Osteocyte (in vitro differentiated cells): ENCODE data around the gene LILRB2. TPM values are rescaled to one million over a fixed set of nuclear protein-coding genes. Genes with fewer than 3 reads are reported as not detected.
"Not testable (repeated sequence)": the region's sequence is repeated elsewhere in the genome, so short reads cannot be mapped to it uniquely, and the experiment has no call there.

Experiments used
- DNase-seq: peaks from one replicate; pipeline ENCODE4 v3.0.0; 2021; ENCODE audit warnings: mixed read lengths; ENCODE audit not compliant: unreplicated experiment; ENCODE audit errors: extremely low spot score
- H3K27ac Mint-ChIP-seq: one replicate; pipeline ENCODE4 v1.8.0; 2021; ENCODE audit warnings: mild to moderate bottlenecking, mixed read lengths; ENCODE audit not compliant: unreplicated experiment
- H3K27me3 Mint-ChIP-seq: one replicate; pipeline ENCODE4 v1.8.0; 2021; ENCODE audit warnings: mixed read lengths; ENCODE audit not compliant: unreplicated experiment
- H3K36me3 Mint-ChIP-seq: one replicate; pipeline ENCODE4 v1.8.0; 2021; ENCODE audit warnings: mixed read lengths; ENCODE audit not compliant: unreplicated experiment
- H3K4me1 Mint-ChIP-seq: one replicate; pipeline ENCODE4 v1.8.0; 2021; ENCODE audit warnings: mixed read lengths; ENCODE audit not compliant: unreplicated experiment
- H3K4me3 Mint-ChIP-seq: one replicate; pipeline ENCODE4 v1.8.0; 2021; ENCODE audit warnings: mild to moderate bottlenecking, moderate library complexity, mixed read lengths; ENCODE audit not compliant: unreplicated experiment
- H3K9me3 Mint-ChIP-seq: one replicate; pipeline ENCODE4 v1.8.0; 2021; ENCODE audit warnings: mixed read lengths; ENCODE audit not compliant: unreplicated experiment
- total RNA-seq: library from RNA; stranded (reverse); gene quantifications from 2 replicates; pipeline ENCODE4 v1.2.1, GENCODE V29; 2021
- TF ChIP-seq, protein P1 (sequence below): fragments of 200-600 bp; sonication (generic); IDR thresholded peaks from 2 replicates; pipeline ENCODE4 v1.5.0; 2021; ENCODE audit warnings: antibody characterized with exemption, mild to moderate bottlenecking, moderate library complexity

The LILRB2 gene
- total RNA-seq, 1 donor from 2014 or later, result not detected

DNA sequence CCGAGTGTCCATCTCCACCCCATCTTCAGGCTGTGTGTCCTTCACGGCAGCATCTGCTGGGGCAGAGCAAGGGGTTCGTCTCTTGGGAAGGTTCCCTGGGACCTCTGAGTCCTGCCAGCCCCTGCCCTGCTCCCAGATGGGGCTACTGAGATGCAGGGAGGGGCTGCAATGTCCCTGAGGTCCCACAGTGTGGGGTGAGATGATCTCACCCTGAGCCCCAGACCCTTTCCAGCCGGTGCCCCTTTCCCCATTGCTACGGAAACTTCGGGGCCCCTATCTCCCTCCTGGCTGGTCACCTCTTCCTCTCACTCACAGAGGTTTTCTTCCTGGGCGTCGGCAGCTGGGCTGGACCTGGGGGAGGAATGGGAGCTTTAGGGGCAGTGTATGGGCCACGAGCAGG, 5.0 kb downstream of the LILRB2 start:
- H3K4me3 Mint-ChIP-seq, result no peak overlapping the region
- DNase-seq, result peak; percentile 76
- H3K27me3 Mint-ChIP-seq, result peaks cover 4% of the 10 kb centered on the region
- TF ChIP-seq, protein P1, sequence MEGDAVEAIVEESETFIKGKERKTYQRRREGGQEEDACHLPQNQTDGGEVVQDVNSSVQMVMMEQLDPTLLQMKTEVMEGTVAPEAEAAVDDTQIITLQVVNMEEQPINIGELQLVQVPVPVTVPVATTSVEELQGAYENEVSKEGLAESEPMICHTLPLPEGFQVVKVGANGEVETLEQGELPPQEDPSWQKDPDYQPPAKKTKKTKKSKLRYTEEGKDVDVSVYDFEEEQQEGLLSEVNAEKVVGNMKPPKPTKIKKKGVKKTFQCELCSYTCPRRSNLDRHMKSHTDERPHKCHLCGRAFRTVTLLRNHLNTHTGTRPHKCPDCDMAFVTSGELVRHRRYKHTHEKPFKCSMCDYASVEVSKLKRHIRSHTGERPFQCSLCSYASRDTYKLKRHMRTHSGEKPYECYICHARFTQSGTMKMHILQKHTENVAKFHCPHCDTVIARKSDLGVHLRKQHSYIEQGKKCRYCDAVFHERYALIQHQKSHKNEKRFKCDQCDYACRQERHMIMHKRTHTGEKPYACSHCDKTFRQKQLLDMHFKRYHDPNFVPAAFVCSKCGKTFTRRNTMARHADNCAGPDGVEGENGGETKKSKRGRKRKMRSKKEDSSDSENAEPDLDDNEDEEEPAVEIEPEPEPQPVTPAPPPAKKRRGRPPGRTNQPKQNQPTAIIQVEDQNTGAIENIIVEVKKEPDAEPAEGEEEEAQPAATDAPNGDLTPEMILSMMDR, result no peak
- H3K4me1 Mint-ChIP-seq, result peaks cover 2% of the 10 kb centered on the region
- no peak overlapping the region for H3K27ac Mint-ChIP-seq
- H3K36me3 Mint-ChIP-seq, result no peaks in the 10 kb centered on the region
- no peaks in the 10 kb centered on the region for H3K9me3 Mint-ChIP-seq

DNA sequence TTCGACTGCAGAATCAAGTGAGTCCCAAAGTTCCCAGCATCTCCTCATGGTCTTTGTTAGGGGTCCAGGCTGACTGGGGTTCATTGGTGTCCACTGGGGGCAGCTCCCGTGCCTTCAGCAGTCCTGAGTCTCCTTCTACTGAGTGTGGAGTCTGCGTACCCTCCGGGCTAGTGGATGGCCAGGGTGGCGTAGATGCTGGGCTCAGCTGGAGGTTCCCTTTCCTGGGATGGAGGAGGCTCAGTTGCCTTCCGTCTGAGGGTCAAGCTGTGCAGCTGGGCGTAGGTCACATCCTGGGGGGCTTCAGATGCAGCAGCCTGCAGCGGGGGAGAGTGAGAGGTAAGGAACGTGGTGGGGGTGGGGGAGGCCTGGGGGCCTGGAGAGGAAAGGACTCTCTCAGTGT, 6.4 kb downstream of the LILRB2 start:
- not testable (repeated sequence) for H3K9me3 Mint-ChIP-seq, H3K4me3 Mint-ChIP-seq, H3K36me3 Mint-ChIP-seq, H3K27ac Mint-ChIP-seq, H3K4me1 Mint-ChIP-seq, H3K27me3 Mint-ChIP-seq, DNase-seq

DNA sequence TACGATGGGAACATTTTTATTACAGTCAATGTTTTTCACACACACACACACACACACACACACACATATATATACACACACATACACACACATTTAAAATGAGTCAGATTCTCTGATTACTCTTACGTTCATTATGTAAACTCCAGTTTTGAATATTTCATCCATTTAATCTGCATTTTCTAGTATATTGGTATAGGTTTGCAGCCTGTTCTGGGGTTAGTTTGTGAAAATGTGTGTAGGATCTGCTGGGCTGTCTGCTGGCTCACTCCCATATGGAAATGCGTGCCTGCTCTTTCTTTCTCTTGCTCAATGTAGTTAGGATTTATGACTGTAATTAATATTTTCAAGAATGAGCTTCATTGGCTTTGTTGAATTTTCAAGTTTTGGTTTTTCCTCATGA, 7.1 kb downstream of the LILRB2 start:
- DNase-seq, result no peak
- TF ChIP-seq, protein P1, result no peak
- H3K4me3 Mint-ChIP-seq, result no peak overlapping the region
- H3K27me3 Mint-ChIP-seq, result peaks cover 4% of the 10 kb centered on the region
- no peaks in the 10 kb centered on the region for H3K36me3 Mint-ChIP-seq
- H3K9me3 Mint-ChIP-seq, result no peaks in the 10 kb centered on the region
- H3K4me1 Mint-ChIP-seq, result peaks cover 2% of the 10 kb centered on the region
- H3K27ac Mint-ChIP-seq, result no peak overlapping the region

DNA sequence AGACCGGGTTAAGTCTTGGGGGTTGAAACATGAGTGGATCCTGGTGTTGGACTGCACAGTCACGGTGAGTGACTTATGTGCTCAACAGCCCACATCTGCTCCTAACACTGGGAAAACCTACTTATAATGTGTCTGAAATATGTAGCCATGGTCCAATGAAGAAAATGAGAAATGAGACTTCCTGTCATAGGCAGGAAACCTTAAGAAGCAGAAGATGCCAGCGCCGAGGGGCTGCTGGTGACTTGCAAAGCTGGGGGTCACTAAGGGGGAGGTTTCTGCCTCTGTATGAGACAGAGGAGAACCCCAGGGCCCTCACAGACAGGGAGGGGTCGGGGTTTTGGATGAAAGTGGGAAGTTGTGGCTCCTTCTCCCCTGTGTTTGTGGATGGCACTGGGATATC, 8.7 kb downstream of the LILRB2 start:
- H3K27me3 Mint-ChIP-seq, H3K9me3 Mint-ChIP-seq, H3K36me3 Mint-ChIP-seq, H3K4me1 Mint-ChIP-seq, H3K4me3 Mint-ChIP-seq, H3K27ac Mint-ChIP-seq: not testable (repeated sequence)
- peak; percentile 65 for DNase-seq

DNA sequence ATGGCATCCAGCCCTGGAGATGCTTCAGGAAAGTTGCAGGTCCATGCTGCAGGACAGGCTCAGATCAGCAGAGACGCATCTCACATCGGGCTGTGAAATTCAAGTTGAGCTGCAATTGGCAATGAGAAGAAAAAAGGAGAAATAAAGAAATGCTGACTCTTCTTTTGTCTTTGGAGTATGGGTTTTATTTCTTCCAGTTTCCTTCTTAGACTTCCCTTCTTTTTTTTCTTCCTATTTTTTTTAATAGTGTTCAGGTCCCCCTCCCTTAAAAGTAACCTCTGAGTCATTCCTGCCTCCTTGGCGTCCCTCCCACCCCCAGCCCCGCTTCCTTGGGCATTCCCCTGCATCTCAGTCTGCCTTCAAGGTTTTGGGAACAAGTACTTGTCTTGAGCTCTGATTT, 9.3 kb downstream of the LILRB2 start:
- not testable (repeated sequence) for H3K27ac Mint-ChIP-seq, DNase-seq, H3K36me3 Mint-ChIP-seq, H3K4me1 Mint-ChIP-seq, H3K9me3 Mint-ChIP-seq, H3K27me3 Mint-ChIP-seq, H3K4me3 Mint-ChIP-seq

DNA sequence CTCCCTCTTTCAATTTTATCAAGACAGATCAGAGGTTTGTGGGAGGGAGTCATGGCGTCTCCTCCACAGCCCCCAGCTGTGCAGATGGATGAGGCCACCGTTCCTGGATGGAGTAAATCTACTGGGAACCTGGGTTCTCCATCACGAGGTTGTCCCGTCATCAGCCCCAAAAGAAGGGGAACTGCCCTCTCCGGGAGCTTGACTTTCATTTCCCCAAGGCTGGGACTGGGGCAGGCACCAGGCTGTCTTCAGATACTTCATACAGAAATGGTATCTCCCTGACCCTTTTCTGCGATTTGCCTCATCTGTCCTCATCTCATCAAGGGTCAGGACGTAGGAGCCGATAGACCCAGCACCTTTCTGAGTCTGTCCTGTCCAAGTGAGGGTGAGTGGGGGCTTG, 9.8 kb downstream of the LILRB2 start:
- no peak overlapping the region for H3K27ac Mint-ChIP-seq
- no peaks in the 10 kb centered on the region for H3K36me3 Mint-ChIP-seq
- peaks cover 10% of the 10 kb centered on the region for H3K27me3 Mint-ChIP-seq
- peaks cover 2% of the 10 kb centered on the region for H3K4me1 Mint-ChIP-seq
- TF ChIP-seq, protein P1, result no peak
- no peaks in the 10 kb centered on the region for H3K9me3 Mint-ChIP-seq
- no peak overlapping the region for H3K4me3 Mint-ChIP-seq
- DNase-seq, result no peak

DNA sequence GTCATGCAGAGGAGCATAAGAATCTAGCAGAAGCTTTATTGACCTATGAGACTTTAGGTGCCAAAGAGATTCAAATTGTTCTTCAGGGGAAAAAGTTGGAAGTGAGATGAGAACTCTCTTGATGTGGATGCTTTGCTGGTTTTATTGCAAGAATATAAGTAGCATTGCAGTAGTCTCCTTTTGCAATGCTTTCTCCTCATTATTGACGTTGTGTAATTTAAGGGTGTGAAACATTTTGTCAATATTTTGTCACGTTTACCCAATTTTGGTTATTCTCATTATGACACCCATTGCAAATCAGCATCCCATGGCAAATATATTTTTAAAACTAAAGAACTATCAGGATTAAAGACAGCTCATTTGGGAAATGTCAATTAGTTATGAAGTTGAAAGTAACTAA, 12.0 kb downstream of the LILRB2 start:
- TF ChIP-seq, protein P1, result no peak
- H3K36me3 Mint-ChIP-seq, result no peaks in the 10 kb centered on the region
- H3K27ac Mint-ChIP-seq, result no peak overlapping the region
- H3K4me1 Mint-ChIP-seq, result no peaks in the 10 kb centered on the region
- no peak overlapping the region for H3K4me3 Mint-ChIP-seq
- DNase-seq, result no peak
- no peaks in the 10 kb centered on the region for H3K9me3 Mint-ChIP-seq
- H3K27me3 Mint-ChIP-seq, result peaks cover 6% of the 10 kb centered on the region
